Liver (tissue), 3 donors: ENCODE results near the gene ICAM3.
"Not testable (repeated sequence)": the region's sequence is repeated elsewhere in the genome, so short reads cannot be mapped to it uniquely, and the experiment has no call there.

ENCODE experiments used
- CTCF ChIP-seq: fragments of 150-350 bp; IDR thresholded peaks from 2 replicates; pipeline ENCODE4 v1.5.1; 2017; ENCODE audit warnings: improper control_type of control experiment, low read depth, low read length; ENCODE audit not compliant: missing input control
- GABPA ChIP-seq, 2 donors: IDR thresholded peaks in 1 of 2; conservative IDR thresholded peaks in 1 of 2; 2 replicates each; pipeline ENCODE4 v1.6.1; 2016; ENCODE audit warnings: antibody characterized with exemption in 2 of 2, mild to moderate bottlenecking in 1 of 2, moderate library complexity in 1 of 2
- SP1 ChIP-seq: IDR thresholded peaks from 2 replicates; pipeline ENCODE4 v1.6.1; 2018; ENCODE audit warnings: antibody characterized with exemption, mild to moderate bottlenecking
- donor health status: healthy.
- donor health status: healthy.

- not testable (repeated sequence) for TF ChIP-seq CTCF; GABPA (IDR thresholded peaks at IDR 0.05 in 1 of 2, conservative IDR thresholded peaks at IDR 0.05 in 1 of 2); SP1
Measured at GRCh38 chr19:10377140-10377640, 37.8 kb upstream of the ICAM3 start.
